OCI-LY1 (cell line): ENCODE measurements around the gene SLC10A1.

Experiments used
- H2AFZ ChIP-seq: fragments of 200-600 bp; sonication (generic), shearing (Covaris generic); 2 replicates; pipeline ENCODE4 v1.6.0; 2014; ENCODE audit warnings: antibody characterized with exemption, mild to moderate bottlenecking, low read length
- H3F3A ChIP-seq: fragments of 200-600 bp; sonication (generic), shearing (Covaris generic); 2 replicates; pipeline ENCODE4 v1.6.0; 2014; ENCODE audit warnings: mild to moderate bottlenecking, antibody characterized with exemption, low read length, moderate library complexity; ENCODE audit not compliant: insufficient read depth
- H3K27ac ChIP-seq: fragments of 200-600 bp; sonication (generic); 2 replicates; pipeline ENCODE4 v1.5.1; 2014; ENCODE audit warnings: low read length, mixed run types, mild to moderate bottlenecking, low read depth; ENCODE audit not compliant: poor library complexity, severe bottlenecking
- H3K27me3 ChIP-seq: fragments of 200-600 bp; sonication (generic); 2 replicates; pipeline ENCODE4 v1.6.0; 2014; ENCODE audit warnings: antibody characterized with exemption, mild to moderate bottlenecking, low read length, moderate library complexity; ENCODE audit not compliant: insufficient read depth
- H3K36me3 ChIP-seq: fragments of 200-600 bp; sonication (generic); 2 replicates; pipeline ENCODE4 v1.6.1; 2014; ENCODE audit warnings: mild to moderate bottlenecking, antibody characterized with exemption, low read length, moderate library complexity, mixed read lengths; ENCODE audit not compliant: insufficient read depth
- H3K4me1 ChIP-seq: fragments of 200-600 bp; sonication (generic); 2 replicates; pipeline ENCODE4 v1.5.1; 2014; ENCODE audit warnings: mild to moderate bottlenecking, low read length, moderate library complexity; ENCODE audit not compliant: insufficient read depth, severe bottlenecking
- H3K4me2 ChIP-seq: fragments of 200-600 bp; sonication (generic), shearing (Covaris generic); 2 replicates; pipeline ENCODE4 v1.6.1; 2014; ENCODE audit warnings: low read length
- H3K4me3 ChIP-seq: fragments of 200-600 bp; sonication (generic); 2 replicates; pipeline ENCODE4 v1.5.1; 2014; ENCODE audit warnings: low read length, low read depth, mild to moderate bottlenecking, mixed read lengths; ENCODE audit not compliant: poor library complexity, severe bottlenecking
- H3K79me2 ChIP-seq: fragments of 200-600 bp; shearing (Covaris generic); 2 replicates; pipeline ENCODE4 v1.6.1; 2016; ENCODE audit warnings: mixed run types, low read length, mixed read lengths; ENCODE audit not compliant: insufficient read depth
- H3K9ac ChIP-seq: fragments of 200-600 bp; sonication (generic), shearing (Covaris generic); 2 replicates; pipeline ENCODE4 v1.6.1; 2014; ENCODE audit warnings: mild to moderate bottlenecking, low read length, mixed read lengths
- H3K9me2 ChIP-seq: fragments of 200-600 bp; sonication (generic), shearing (Covaris generic); 2 replicates; pipeline ENCODE4 v1.6.1; 2014; ENCODE audit warnings: low read depth, mild to moderate bottlenecking, low read length, mixed read lengths
- H3K9me3 ChIP-seq: fragments of 200-600 bp; shearing (Covaris generic); 2 replicates; pipeline ENCODE4 v1.6.1; 2014; ENCODE audit warnings: low read length, mixed read lengths
- H4K20me1 ChIP-seq: fragments of 200-600 bp; sonication (generic), shearing (Covaris generic); 2 replicates; pipeline ENCODE4 v1.6.0; 2016; ENCODE audit warnings: mild to moderate bottlenecking, low read length; ENCODE audit not compliant: insufficient read depth
- CTCF ChIP-seq: fragments of 200-600 bp; sonication (generic), shearing (Covaris generic); IDR thresholded peaks from 2 replicates; pipeline ENCODE4 v1.5.1; 2017; ENCODE audit warnings: mild to moderate bottlenecking, antibody characterized with exemption, low read length, moderate library complexity, mixed read lengths
- EZH2 ChIP-seq: fragments of 200-600 bp; sonication (generic), shearing (Covaris generic); IDR thresholded peaks from 2 replicates; pipeline ENCODE4 v1.8.0; 2017; ENCODE audit warnings: borderline replicate concordance, mixed run types, mild to moderate bottlenecking, antibody characterized with exemption, low read length, moderate library complexity, mixed read lengths

The SLC10A1 gene

DNA sequence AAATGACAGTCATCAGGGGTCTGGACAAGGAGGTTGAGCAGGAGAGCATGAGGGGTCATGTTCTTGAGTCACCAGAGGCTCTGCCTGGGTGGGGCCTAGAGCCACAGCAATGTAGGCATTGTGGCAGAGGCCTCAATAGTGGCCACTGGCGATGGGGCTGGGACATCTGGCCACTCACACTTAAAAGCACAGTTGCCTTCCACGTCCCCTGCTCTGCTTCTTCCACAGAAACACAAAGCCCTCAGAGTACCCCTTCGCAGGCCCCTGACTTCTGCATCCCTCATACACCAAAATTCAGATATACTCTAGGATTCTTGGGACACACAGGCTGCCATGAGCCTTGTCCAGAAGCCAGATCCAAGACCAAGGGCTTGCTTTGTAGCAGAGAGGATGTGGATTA lies 2.2 kb downstream of the SLC10A1 start:
- Histone ChIP-seq H4K20me1 (no peaks in the 10 kb centered on the region), H2AFZ (no peak overlapping the region), H3K9me3 (no peaks in the 10 kb centered on the region), H3F3A (no peaks in the 10 kb centered on the region), H3K4me1 (no peaks in the 10 kb centered on the region), H3K4me3 (no peak overlapping the region), H3K27me3 (no peaks in the 10 kb centered on the region; the same call in 1 of the 2 replicates), H3K79me2 (no peaks in the 10 kb centered on the region), H3K27ac (no peak overlapping the region), H3K9ac (no peak overlapping the region), H3K36me3 (no peaks in the 10 kb centered on the region), H3K9me2 (no peaks in the 10 kb centered on the region), H3K4me2 (no peak overlapping the region)
- TF ChIP-seq CTCF (no peak), EZH2 (no peak)

DNA sequence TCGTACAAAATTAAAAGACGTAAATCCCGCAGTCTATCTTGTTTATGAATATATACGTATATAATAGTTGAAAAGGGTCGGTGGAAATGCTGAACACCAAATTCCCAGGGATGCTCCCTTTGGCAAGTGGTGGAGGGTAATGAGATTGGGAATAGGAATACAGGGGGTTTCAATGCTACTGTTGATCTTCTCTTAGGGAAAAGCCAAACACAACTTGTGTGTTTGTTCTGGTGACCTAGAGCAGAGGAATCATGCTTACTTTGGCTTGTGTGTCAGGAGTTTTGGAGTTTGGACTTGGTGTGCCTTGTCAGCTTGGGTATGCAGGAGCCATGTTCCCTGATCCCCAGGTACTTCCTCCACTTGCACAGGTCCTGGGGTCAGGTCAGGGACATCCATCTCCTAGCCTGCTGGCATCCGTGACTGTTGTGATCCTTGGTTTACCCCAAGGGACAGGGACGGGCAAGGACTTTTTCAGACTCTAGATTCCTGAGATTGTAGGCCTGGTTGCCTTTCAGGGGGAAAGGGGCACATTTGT lies 4.1 kb downstream of the SLC10A1 start:
- Histone ChIP-seq H3K4me3 (no peak overlapping the region), H3F3A (no peaks in the 10 kb centered on the region), H3K36me3 (no peaks in the 10 kb centered on the region), H2AFZ (no peak overlapping the region), H3K4me1 (no peaks in the 10 kb centered on the region), H3K27me3 (no peaks in the 10 kb centered on the region; the same call in 1 of the 2 replicates), H3K4me2 (no peak overlapping the region), H3K79me2 (no peaks in the 10 kb centered on the region), H3K27ac (no peak overlapping the region), H3K9me3 (no peaks in the 10 kb centered on the region), H4K20me1 (no peaks in the 10 kb centered on the region), H3K9ac (no peak overlapping the region), H3K9me2 (no peaks in the 10 kb centered on the region)
- TF ChIP-seq CTCF (no peak), EZH2 (no peak)

DNA sequence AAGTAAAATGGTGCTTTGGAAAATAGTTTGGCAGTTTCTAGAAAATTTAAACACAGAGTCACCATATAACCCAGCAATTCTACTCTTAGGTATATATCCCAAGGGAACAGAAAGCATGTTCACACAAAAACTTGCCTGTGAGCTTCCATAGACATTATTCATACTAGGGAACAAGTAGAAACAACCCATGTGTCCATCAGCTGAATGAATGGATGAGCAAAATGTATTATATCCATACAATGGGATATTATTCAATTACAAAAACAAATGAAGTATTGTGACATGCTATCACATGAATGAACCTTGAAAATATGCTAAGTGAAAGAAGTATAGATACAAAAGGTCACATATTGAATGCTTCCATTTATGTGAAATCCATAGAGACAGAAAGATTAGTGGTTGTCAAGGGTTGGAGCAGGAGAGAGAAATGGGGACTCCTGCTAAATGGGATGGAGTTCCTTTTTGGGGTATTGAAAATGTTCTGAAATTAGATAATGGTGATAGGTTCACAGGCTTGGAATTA lies 7.9 kb downstream of the SLC10A1 start:
- no peak overlapping the region for H3K4me3 ChIP-seq
- H3K27ac ChIP-seq: no peak overlapping the region
- no peak overlapping the region for H3K4me2 ChIP-seq
- TF ChIP-seq EZH2 (no peak), CTCF (no peak)
- no peaks in the 10 kb centered on the region for H3K9me3 ChIP-seq
- H3K4me1 ChIP-seq: no peaks in the 10 kb centered on the region
- no peak overlapping the region for H3K9ac ChIP-seq
- no peaks in the 10 kb centered on the region for H3K9me2 ChIP-seq
- no peaks in the 10 kb centered on the region for H3F3A ChIP-seq
- no peaks in the 10 kb centered on the region for H3K27me3 ChIP-seq
- no peaks in the 10 kb centered on the region for H4K20me1 ChIP-seq
- no peak overlapping the region for H2AFZ ChIP-seq
- no peaks in the 10 kb centered on the region for H3K79me2 ChIP-seq
- H3K36me3 ChIP-seq: no peaks in the 10 kb centered on the region
